ENCODE measurements around the gene VWF. TPM values are rescaled to one million over a fixed set of nuclear protein-coding genes. Genes with fewer than 3 reads are reported as not detected.

VWF gene
- total and polyA plus RNA-seq, 2 of the 13 experiments (the other 11 are each of a cell fraction or from before 2014, with no cell fraction given), result 0.20 to 0.25 TPM

DNA sequence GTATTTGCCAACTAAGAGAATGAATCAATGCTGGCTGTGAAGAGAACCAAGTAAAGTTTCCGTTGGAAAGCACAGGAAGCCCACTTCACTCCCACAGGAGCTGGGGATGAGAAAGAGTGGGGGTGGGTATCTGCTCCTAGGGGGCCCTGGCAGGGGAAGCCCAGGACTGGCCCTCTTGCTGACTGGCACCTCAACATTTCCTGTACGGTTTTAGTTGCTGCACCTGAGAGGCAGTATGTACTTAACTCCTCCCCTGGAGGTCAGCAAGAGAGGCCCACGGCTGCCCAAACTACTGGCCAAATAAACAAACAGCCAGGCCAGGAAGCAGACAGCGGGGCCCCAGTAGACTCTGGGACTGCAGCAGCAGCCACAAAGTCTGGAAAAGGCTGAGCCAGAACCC, 33.8 kb upstream of the VWF start (continued):
- TF ChIP-seq, protein P1, sequence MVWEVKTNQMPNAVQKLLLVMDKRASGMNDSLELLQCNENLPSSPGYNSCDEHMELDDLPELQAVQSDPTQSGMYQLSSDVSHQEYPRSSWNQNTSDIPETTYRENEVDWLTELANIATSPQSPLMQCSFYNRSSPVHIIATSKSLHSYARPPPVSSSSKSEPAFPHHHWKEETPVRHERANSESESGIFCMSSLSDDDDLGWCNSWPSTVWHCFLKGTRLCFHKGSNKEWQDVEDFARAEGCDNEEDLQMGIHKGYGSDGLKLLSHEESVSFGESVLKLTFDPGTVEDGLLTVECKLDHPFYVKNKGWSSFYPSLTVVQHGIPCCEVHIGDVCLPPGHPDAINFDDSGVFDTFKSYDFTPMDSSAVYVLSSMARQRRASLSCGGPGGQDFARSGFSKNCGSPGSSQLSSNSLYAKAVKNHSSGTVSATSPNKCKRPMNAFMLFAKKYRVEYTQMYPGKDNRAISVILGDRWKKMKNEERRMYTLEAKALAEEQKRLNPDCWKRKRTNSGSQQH (CRISPR knock-in tag; IDR thresholded peaks at IDR 0.05; ENCODE audit: low read depth), result no peak
- TF ChIP-seq GFI1 (CRISPR knock-in tag; IDR thresholded peaks at IDR 0.05; ENCODE audit: borderline replicate concordance) (no peak), PHF21A (CRISPR knock-in tag; IDR thresholded peaks at IDR 0.05) (0 out of 2 replicates have a peak, but pooled peaks have one; percentile 33), NONO (IDR thresholded peaks at IDR 0.05) (no peak), NONO (CRISPR knock-in tag; conservative IDR thresholded peaks at IDR 0.05) (no peak), FIP1L1 (IDR thresholded peaks at IDR 0.05; ENCODE audit: borderline replicate concordance, insufficient read depth, low read depth, low read length) (no peak), ZNF766 (CRISPR knock-in tag; IDR thresholded peaks at IDR 0.05; ENCODE audit: borderline replicate concordance) (no peak), ZNF839 (CRISPR knock-in tag; IDR thresholded peaks at IDR 0.05; ENCODE audit: borderline replicate concordance) (no peak), DPF2 (CRISPR knock-in tag; IDR thresholded peaks at IDR 0.05; ENCODE audit: borderline replicate concordance, low read depth) (no peak), ZFP82 (CRISPR knock-in tag; IDR thresholded peaks at IDR 0.05; ENCODE audit: borderline replicate concordance) (no peak), SCMH1 (CRISPR knock-in tag; IDR thresholded peaks at IDR 0.05; ENCODE audit: borderline replicate concordance) (no peak), SIX1 (CRISPR knock-in tag; IDR thresholded peaks at IDR 0.05; ENCODE audit: borderline replicate concordance) (no peak), SMC3 (IDR thresholded peaks at IDR 0.05; ENCODE audit: low read length) (no peak), MAFG (CRISPR knock-in tag; IDR thresholded peaks at IDR 0.05) (no peak), NFIB (CRISPR knock-in tag; IDR thresholded peaks at IDR 0.05; ENCODE audit: borderline replicate concordance) (no peak), ZNF670 (CRISPR knock-in tag; IDR thresholded peaks at IDR 0.05; ENCODE audit: borderline replicate concordance) (no peak), ZNF552 (CRISPR knock-in tag; IDR thresholded peaks at IDR 0.05; ENCODE audit: borderline replicate concordance) (no peak)
- TF ChIP-seq, protein P2, sequence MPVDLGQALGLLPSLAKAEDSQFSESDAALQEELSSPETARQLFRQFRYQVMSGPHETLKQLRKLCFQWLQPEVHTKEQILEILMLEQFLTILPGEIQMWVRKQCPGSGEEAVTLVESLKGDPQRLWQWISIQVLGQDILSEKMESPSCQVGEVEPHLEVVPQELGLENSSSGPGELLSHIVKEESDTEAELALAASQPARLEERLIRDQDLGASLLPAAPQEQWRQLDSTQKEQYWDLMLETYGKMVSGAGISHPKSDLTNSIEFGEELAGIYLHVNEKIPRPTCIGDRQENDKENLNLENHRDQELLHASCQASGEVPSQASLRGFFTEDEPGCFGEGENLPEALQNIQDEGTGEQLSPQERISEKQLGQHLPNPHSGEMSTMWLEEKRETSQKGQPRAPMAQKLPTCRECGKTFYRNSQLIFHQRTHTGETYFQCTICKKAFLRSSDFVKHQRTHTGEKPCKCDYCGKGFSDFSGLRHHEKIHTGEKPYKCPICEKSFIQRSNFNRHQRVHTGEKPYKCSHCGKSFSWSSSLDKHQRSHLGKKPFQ (CRISPR knock-in tag; IDR thresholded peaks at IDR 0.05; ENCODE audit: insufficient replicate concordance), result no peak
- TF ChIP-seq, protein P3, sequence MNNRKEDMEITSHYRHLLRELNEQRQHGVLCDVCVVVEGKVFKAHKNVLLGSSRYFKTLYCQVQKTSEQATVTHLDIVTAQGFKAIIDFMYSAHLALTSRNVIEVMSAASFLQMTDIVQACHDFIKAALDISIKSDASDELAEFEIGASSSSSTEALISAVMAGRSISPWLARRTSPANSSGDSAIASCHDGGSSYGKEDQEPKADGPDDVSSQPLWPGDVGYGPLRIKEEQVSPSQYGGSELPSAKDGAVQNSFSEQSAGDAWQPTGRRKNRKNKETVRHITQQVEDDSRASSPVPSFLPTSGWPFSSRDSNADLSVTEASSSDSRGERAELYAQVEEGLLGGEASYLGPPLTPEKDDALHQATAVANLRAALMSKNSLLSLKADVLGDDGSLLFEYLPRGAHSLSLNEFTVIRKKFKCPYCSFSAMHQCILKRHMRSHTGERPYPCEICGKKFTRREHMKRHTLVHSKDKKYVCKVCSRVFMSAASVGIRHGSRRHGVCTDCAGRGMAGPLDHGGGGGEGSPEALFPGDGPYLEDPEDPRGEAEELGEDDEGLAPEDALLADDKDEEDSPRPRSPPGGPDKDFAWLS (CRISPR knock-in tag; IDR thresholded peaks at IDR 0.05; ENCODE audit: borderline replicate concordance), result no peak
- TF ChIP-seq, protein P4, sequence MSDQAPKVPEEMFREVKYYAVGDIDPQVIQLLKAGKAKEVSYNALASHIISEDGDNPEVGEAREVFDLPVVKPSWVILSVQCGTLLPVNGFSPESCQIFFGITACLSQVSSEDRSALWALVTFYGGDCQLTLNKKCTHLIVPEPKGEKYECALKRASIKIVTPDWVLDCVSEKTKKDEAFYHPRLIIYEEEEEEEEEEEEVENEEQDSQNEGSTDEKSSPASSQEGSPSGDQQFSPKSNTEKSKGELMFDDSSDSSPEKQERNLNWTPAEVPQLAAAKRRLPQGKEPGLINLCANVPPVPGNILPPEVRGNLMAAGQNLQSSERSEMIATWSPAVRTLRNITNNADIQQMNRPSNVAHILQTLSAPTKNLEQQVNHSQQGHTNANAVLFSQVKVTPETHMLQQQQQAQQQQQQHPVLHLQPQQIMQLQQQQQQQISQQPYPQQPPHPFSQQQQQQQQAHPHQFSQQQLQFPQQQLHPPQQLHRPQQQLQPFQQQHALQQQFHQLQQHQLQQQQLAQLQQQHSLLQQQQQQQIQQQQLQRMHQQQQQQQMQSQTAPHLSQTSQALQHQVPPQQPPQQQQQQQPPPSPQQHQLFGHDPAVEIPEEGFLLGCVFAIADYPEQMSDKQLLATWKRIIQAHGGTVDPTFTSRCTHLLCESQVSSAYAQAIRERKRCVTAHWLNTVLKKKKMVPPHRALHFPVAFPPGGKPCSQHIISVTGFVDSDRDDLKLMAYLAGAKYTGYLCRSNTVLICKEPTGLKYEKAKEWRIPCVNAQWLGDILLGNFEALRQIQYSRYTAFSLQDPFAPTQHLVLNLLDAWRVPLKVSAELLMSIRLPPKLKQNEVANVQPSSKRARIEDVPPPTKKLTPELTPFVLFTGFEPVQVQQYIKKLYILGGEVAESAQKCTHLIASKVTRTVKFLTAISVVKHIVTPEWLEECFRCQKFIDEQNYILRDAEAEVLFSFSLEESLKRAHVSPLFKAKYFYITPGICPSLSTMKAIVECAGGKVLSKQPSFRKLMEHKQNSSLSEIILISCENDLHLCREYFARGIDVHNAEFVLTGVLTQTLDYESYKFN (CRISPR knock-in tag; conservative IDR thresholded peaks at IDR 0.05), result peak; percentile 72
- TF ChIP-seq, protein P5, sequence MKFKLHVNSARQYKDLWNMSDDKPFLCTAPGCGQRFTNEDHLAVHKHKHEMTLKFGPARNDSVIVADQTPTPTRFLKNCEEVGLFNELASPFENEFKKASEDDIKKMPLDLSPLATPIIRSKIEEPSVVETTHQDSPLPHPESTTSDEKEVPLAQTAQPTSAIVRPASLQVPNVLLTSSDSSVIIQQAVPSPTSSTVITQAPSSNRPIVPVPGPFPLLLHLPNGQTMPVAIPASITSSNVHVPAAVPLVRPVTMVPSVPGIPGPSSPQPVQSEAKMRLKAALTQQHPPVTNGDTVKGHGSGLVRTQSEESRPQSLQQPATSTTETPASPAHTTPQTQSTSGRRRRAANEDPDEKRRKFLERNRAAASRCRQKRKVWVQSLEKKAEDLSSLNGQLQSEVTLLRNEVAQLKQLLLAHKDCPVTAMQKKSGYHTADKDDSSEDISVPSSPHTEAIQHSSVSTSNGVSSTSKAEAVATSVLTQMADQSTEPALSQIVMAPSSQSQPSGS (CRISPR knock-in tag; IDR thresholded peaks at IDR 0.05), result no peak

Data from HepG2 (cell line).